Measurements from ENCODE around the gene SPEG. TPM values are rescaled to one million over a fixed set of nuclear protein-coding genes. Genes with fewer than 3 reads are reported as not detected.

SPEG gene
- total RNA-seq (2014; rRNA removed; shearing (Covaris generic)) = 8.8 and 14.3 TPM in 2 replicates

GRCh38 chr2:219434718-219435525 lies at the start of gene SPEG:
SPEG (plus strand) TSS chr2:219434843; CDS start chr2:219434978, 135 bp downstream.

DNA sequence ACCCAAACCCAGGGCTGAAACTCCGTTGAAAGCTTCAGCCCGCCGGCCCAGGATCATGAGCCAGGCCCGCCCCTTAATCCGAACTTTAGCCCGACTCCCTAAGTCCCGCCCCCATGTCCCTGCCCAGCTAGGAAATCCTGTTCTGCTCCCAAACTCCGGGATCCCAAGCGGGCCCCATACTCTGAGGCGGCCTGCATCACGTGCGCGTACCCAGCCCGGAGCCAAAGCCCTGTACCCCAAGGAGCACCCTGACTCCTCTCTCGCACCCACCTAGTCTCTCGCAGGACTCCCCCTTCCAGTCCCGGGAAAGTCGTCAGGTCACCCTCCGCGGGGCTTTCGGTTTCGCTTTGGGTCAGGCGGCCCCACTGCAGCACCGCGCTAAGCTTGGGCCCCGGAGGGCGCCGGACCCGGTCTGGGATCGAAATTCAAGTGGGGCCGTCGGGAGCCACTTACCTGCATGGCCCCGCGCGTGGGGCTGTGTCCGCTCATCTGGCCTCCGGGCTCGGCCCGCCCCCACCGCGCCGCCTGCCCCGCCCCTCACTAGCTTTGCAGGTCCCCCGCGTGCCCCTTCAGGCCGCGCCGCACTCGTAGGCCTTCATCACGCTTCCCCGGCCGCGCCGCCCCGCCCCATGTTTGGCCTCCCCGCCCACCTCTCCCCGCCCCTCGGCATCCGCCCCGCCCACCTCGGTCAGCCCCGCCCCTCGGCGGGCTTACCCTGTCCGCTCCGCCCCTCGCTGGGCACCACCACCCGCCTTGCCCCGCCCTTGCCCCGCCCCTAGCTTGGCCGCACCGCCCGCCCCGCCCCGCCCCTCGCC lies 47.1 kb upstream of the SPEG start, which contains the start of gene DNPEP:
Gene DNPEP, minus strand, starts transcription at position 607 of the 815 bp plus-strand sequence. Its CDS starts 118 bp downstream, at position 489.

DNA sequence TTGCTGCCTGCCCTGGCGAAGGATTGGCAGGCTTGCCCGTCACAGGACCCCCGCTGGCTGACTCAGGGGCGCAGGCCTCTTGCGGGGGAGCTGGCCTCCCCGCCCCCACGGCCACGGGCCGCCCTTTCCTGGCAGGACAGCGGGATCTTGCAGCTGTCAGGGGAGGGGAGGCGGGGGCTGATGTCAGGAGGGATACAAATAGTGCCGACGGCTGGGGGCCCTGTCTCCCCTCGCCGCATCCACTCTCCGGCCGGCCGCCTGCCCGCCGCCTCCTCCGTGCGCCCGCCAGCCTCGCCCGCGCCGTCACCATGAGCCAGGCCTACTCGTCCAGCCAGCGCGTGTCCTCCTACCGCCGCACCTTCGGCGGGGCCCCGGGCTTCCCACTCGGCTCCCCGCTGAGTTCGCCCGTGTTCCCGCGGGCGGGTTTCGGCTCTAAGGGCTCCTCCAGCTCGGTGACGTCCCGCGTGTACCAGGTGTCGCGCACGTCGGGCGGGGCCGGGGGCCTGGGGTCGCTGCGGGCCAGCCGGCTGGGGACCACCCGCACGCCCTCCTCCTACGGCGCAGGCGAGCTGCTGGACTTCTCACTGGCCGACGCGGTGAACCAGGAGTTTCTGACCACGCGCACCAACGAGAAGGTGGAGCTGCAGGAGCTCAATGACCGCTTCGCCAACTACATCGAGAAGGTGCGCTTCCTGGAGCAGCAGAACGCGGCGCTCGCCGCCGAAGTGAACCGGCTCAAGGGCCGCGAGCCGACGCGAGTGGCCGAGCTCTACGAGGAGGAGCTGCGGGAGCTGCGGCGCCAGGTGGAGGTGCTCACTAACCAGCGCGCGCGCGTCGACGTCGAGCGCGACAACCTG lies 16.3 kb upstream of the SPEG start, which contains the start of gene DES:
Gene DES, plus strand, starts transcription at position 223 of the 857 bp plus-strand sequence. Its CDS starts 86 bp downstream, at position 309.

DNA sequence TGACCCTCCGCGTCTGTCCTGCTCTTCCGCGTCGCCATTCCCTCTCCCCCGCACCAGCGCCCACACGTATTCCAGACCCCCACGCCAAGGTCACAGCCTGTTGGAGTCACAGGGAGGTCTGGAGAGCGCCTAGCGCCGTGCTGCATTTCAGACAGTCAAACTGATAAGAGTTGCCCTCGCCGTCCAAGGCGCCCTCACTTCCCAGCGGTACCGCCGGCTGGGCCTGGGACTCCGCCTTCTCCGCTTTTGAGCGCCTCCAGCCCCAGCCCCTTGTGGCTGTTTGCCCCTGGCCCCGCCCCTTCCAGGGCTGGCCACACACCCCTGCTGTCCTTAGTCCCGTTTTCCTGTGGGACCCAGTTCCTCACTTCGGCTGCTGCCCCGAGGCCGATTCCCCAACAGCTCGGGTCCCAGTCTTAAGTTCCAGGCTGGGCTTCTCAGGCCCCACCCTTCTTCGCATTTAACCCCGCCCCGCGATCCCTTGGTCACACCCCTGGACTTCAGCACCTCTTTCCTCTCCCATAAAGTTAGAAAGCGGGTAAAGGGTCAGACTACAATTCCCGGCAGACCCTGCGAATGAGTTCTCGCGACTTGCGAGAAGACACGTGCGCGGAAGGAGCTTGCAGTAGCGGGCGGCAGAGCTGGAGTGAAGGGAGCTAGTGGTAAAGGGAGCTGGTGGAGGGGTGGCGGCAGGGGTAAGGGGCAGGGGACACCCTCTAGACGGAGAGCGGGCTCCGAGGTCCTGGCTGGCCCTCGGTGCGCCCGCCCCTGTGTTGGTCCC lies 63.8 kb downstream of the SPEG start, which contains the start of gene GMPPA:
Gene GMPPA, plus strand, starts transcription at position 612 of the 778 bp plus-strand sequence. CDS start 1,085 bp downstream, outside the sequence.

GRCh38 chr2:219514196-219514761 lies 79.6 kb downstream of the SPEG start, which contains the start of gene ASIC4:
ASIC4 (plus strand) TSS chr2:219514482; CDS start chr2:219514725, 243 bp downstream.

DNA sequence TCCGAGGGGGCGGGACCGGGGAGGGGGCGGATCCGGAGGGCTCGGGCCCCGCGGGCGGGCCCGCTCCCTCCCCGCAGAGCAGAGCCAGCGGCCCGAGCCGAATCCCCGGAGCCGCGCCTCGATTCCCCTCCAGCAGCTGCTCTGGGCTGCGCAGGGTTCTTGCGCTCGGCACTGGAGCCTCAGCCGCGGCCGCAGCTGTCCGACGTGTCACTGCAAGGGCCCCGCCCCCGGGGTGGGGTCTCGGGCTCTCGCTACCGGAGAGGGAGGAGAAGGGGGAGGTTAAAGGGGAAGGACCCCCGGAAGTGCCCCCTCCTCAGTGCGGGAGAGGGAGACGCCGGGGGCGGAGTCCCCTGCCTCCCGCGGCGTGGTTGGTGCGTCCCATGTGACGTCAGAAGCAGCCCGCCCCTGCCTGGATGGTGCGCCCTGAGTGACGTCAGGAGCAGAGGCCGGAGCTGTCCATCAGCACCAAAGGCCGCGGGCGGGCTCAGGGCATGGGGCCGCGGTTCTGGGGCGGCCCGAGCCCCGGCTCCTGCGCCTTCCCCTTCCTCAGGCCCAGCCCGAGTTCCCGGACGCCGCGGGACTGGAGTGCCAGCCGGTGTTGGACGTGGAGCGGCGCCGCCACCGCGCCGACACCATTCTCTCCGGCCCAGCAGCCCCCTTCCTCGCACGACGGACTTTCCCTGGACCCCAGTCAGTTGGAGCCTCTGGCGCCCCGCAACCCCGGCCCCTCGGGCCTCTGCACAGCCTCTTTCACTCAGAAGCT lies 109.1 kb downstream of the SPEG start, which contains the start of the genes CHPF and TMEM198:
Gene CHPF, minus strand, starts transcription at position 214 of the 763 bp plus-strand sequence. CDS start 271 bp downstream, outside the sequence.
Gene TMEM198, plus strand, starts transcription at position 433 of the 763 bp plus-strand sequence. CDS start 700 bp downstream, outside the sequence.

Other genes with a start within 250 kb of the SPEG start
- 17.7 and 22.0 TPM in 2 replicates for gene ZFAND2B, start 228.1 kb upstream of the SPEG start, total RNA-seq (2014; rRNA removed; shearing (Covaris generic))
- gene ABCB6, start 215.9 kb upstream of the SPEG start, total RNA-seq (2014; rRNA removed; shearing (Covaris generic)) = 24.7 and 25.5 TPM in 2 replicates
- 38.7 and 42.7 TPM in 2 replicates for gene ATG9A, start 205.2 kb upstream of the SPEG start, total RNA-seq (2014; rRNA removed; shearing (Covaris generic))
- gene ANKZF1, start 205.0 kb upstream of the SPEG start, total RNA-seq (2014; rRNA removed; shearing (Covaris generic)) = 33.5 and 40.4 TPM in 2 replicates
- 10.8 and 14.0 TPM in 2 replicates for gene GLB1L, start 189.4 kb upstream of the SPEG start, total RNA-seq (2014; rRNA removed; shearing (Covaris generic))
- 10.3 and 12.0 TPM in 2 replicates for gene STK16, start 189.4 kb upstream of the SPEG start, total RNA-seq (2014; rRNA removed; shearing (Covaris generic))
- gene TUBA4B, start 181.6 kb upstream of the SPEG start, total RNA-seq (2014; rRNA removed; shearing (Covaris generic)) = not detected in 2 replicates
- 0.11 and 0.75 TPM in 2 replicates for gene TUBA4A, start 180.9 kb upstream of the SPEG start, total RNA-seq (2014; rRNA removed; shearing (Covaris generic))
- gene DNAJB2, start 155.5 kb upstream of the SPEG start, total RNA-seq (2014; rRNA removed; shearing (Covaris generic)) = 14.3 and 22.2 TPM in 2 replicates
- gene PTPRN, start 125.4 kb upstream of the SPEG start, total RNA-seq (2014; rRNA removed; shearing (Covaris generic)) = 2.8 and 3.5 TPM in 2 replicates
- not detected in 2 replicates for gene RESP18, start 102.1 kb upstream of the SPEG start, total RNA-seq (2014; rRNA removed; shearing (Covaris generic))
- gene DNPEP, start 46.9 kb upstream of the SPEG start, total RNA-seq (2014; rRNA removed; shearing (Covaris generic)) = 33.4 and 47.8 TPM in 2 replicates
- gene DES, start 16.5 kb upstream of the SPEG start, total RNA-seq (2014; rRNA removed; shearing (Covaris generic)) = not detected in 2 replicates
- gene GMPPA, start 64.0 kb downstream of the SPEG start, total RNA-seq (2014; rRNA removed; shearing (Covaris generic)) = 21.9 and 27.4 TPM in 2 replicates
- gene ASIC4, start 79.6 kb downstream of the SPEG start, total RNA-seq (2014; rRNA removed; shearing (Covaris generic)) = 0.11 and 0.15 TPM in 2 replicates
- 106 and 121 TPM in 2 replicates for gene CHPF, start 109.0 kb downstream of the SPEG start, total RNA-seq (2014; rRNA removed; shearing (Covaris generic))
- 4.2 and 4.3 TPM in 2 replicates for gene TMEM198, start 109.2 kb downstream of the SPEG start, total RNA-seq (2014; rRNA removed; shearing (Covaris generic))
- 98.6 and 102 TPM in 2 replicates for gene OBSL1, start 136.7 kb downstream of the SPEG start, total RNA-seq (2014; rRNA removed; shearing (Covaris generic))
- 0.83 and 1.7 TPM in 2 replicates for gene INHA, start 137.5 kb downstream of the SPEG start, total RNA-seq (2014; rRNA removed; shearing (Covaris generic))
- gene STK11IP, start 163.0 kb downstream of the SPEG start, total RNA-seq (2014; rRNA removed; shearing (Covaris generic)) = 26.5 and 31.3 TPM in 2 replicates
- 6.8 and 9.2 TPM in 2 replicates for gene SLC4A3, start 192.8 kb downstream of the SPEG start, total RNA-seq (2014; rRNA removed; shearing (Covaris generic))